Gastrocnemius medialis (tissue), 4 donors: Measurements from ENCODE around the gene PPP2R5A.

Experiments
- POLR2A ChIP-seq, 2 donors: fragments of 450-650 bp; IDR thresholded peaks; one replicate each; pipeline ENCODE4 v1.6.1; 2017; ENCODE audit warnings: antibody characterized with exemption in 2 of 2, mild to moderate bottlenecking in 2 of 2, moderate library complexity in 2 of 2
- TF ChIP-seq, protein P1 (sequence below), 5 experiments: fragments of 450-650 bp in 3 of 5; fragments of 200-600 bp in 2 of 5; sonication (generic) in 2 of 5; IDR thresholded peaks in 4 of 5; conservative IDR thresholded peaks in 1 of 5; 1 replicate in 4 of 5; 2 replicates in 1 of 5; pipeline ENCODE4 v1.5.1; 2016 to 2019; ENCODE audit warnings: antibody characterized with exemption in 5 of 5, mild to moderate bottlenecking in 3 of 5, moderate library complexity in 3 of 5

DNA sequence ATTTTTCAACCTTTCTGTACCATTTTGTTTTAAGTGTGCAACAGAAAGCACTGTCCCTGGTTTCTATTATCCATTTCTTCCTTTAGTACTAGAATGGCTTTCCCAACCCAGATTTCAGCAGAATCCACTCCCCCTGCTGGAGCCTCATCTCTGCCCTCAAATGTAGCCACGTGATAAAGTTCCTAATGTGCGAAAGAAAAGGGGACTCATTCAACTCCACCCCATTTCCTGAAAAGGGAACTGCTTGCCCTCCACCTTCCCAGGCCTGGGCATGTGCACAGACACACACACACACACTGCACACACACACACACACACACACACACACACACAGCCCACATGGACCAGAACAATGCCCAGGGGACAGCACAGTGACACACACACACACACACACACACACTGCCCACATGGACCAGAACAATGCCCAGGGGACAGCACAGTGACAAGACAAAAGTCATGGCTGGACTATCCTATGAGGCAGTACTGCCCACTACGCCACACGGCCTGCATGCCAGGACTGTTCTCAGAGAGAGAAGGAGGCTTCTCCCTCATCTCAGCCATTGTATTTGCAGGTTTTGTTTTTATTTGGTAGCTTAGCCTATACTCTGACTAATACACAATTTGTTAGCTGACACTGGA lies 96.3 kb downstream of the PPP2R5A start:
- TF ChIP-seq, protein P1, sequence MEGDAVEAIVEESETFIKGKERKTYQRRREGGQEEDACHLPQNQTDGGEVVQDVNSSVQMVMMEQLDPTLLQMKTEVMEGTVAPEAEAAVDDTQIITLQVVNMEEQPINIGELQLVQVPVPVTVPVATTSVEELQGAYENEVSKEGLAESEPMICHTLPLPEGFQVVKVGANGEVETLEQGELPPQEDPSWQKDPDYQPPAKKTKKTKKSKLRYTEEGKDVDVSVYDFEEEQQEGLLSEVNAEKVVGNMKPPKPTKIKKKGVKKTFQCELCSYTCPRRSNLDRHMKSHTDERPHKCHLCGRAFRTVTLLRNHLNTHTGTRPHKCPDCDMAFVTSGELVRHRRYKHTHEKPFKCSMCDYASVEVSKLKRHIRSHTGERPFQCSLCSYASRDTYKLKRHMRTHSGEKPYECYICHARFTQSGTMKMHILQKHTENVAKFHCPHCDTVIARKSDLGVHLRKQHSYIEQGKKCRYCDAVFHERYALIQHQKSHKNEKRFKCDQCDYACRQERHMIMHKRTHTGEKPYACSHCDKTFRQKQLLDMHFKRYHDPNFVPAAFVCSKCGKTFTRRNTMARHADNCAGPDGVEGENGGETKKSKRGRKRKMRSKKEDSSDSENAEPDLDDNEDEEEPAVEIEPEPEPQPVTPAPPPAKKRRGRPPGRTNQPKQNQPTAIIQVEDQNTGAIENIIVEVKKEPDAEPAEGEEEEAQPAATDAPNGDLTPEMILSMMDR (IDR thresholded peaks at IDR 0.05 in 4 of 5, conservative IDR thresholded peaks at IDR 0.05 in 1 of 5) = no peak
- TF ChIP-seq POLR2A (IDR thresholded peaks at IDR 0.05) = no peak
